Peyer's patch (tissue), 4 donors: ENCODE measurements around the gene SYNGAP1. TPM values are rescaled to one million over a fixed set of nuclear protein-coding genes. Genes with fewer than 3 reads are reported as not detected.
"Not testable (repeated sequence)": the region's sequence is repeated elsewhere in the genome, so short reads cannot be mapped to it uniquely, and the experiment has no call there.

Source experiments
- DNase-seq, 3 donors: peaks; one replicate each; pipeline ENCODE4 v3.0.0-alpha.2; 2017 to 2019
- H3K27ac ChIP-seq, 4 donors: fragments of 200-600 bp; sonication (generic); one replicate each; pipeline ENCODE4 v1.5.1; 2016 to 2019
- H3K27me3 ChIP-seq, 2 donors: fragments of 200-600 bp; sonication (generic); one replicate each; pipeline ENCODE4 v1.5.1; 2019
- H3K36me3 ChIP-seq, 3 donors: fragments of 200-600 bp; sonication (generic); one replicate each; pipeline ENCODE4 v1.5.1; 2016 to 2019
- H3K4me1 ChIP-seq, 4 donors: fragments of 200-600 bp; sonication (generic); one replicate each; pipeline ENCODE4 v1.5.1; 2016 to 2019
- H3K4me3 ChIP-seq, 4 donors: fragments of 200-600 bp; sonication (generic); 1 replicate in 3 of 4; 2 replicates in 1 of 4; pipeline ENCODE4 v1.5.1; 2016 to 2019; ENCODE audit warnings: mild to moderate bottlenecking in 1 of 4
- H3K9me3 ChIP-seq, 4 donors: fragments of 200-600 bp; sonication (generic); one replicate each; pipeline ENCODE4 v1.5.1; 2016 to 2019; ENCODE audit warnings: mild to moderate bottlenecking in 1 of 4
- POLR2A ChIP-seq, 2 donors: fragments of 450-650 bp; IDR thresholded peaks; one replicate each; pipeline ENCODE4 v1.5.1; 2017; ENCODE audit warnings: antibody characterized with exemption in 2 of 2, mild to moderate bottlenecking in 2 of 2, moderate library complexity in 2 of 2
- total RNA-seq, 4 donors: library from RNA; depleted of rRNA; stranded (reverse); fragments of >200 nt; gene quantifications; one replicate each; pipeline ENCODE4 v1.1.0, GENCODE V29; 2016
- TF ChIP-seq, protein P1 (sequence below), 6 experiments: fragments of 450-650 bp in 4 of 6; fragments of 200-600 bp in 2 of 6; sonication (generic) in 1 of 6; IDR thresholded peaks; one replicate each; pipeline ENCODE4 v1.5.1; 2017 to 2019; ENCODE audit warnings: antibody characterized with exemption in 6 of 6, mild to moderate bottlenecking in 3 of 6, moderate library complexity in 1 of 6

Gene SYNGAP1
- total RNA-seq, 4 donors from 2014 or later = 5.4 to 42.1 (median 15.0) TPM

DNA sequence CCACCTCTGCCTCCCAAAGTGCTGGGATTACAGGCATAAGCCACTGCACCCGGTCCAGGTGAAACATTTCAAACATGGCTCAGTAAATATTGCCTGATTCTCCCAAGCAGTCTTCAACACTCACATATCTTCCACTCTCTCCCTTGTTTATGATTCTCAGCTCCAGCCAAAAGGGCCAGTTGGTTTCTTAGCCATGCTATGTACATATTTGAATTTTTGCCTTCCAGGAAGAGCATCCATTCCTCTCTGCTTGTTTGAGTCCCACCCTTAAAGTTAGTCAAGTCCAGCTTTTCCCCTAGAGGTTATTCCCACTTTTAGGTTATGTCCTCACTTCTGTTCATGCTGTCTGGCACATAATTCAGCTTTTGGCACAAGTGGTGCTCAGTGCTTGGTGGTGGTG is 22.3 kb upstream of the SYNGAP1 start:
- TF ChIP-seq POLR2A (IDR thresholded peaks at IDR 0.05) = no peak
- Histone ChIP-seq H3K4me3 (no peak overlapping the region), H3K27me3 (no peaks in the 10 kb centered on the region)

DNA sequence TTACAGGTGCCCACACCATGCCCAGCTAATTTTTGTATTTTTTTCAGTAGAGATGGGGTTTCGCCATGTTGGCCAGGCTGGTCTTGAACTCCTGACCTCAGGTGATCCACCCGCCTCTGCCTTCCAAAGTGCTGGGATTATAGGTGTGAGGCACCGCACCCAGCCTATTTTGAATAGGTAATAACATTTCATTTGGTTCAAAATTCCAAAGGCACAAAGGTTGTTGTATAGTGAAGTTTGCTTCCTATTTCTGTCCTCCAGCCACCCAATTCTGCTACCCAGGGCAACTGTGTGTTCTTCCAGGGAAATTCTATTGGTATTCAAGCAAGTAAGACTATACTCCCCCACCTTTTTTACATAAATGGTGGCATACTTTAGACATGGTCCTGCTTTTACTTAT is 21.3 kb upstream of the SYNGAP1 start:
- not testable (repeated sequence) for H3K9me3 ChIP-seq, DNase-seq, H3K27me3 ChIP-seq, H3K36me3 ChIP-seq, H3K4me1 ChIP-seq, H3K4me3 ChIP-seq, H3K27ac ChIP-seq

More for the DNA sequence above, 22.3 kb upstream of the SYNGAP1 start:
- Histone ChIP-seq H3K27ac (no peak overlapping the region), H3K36me3 (no peaks in the 10 kb centered on the region), H3K9me3 (no peaks in the 10 kb centered on the region), H3K4me1 (peaks cover 0 to 3% (median 0%) of the 10 kb centered on the region in 4 donors)
- no peak for DNase-seq

DNA sequence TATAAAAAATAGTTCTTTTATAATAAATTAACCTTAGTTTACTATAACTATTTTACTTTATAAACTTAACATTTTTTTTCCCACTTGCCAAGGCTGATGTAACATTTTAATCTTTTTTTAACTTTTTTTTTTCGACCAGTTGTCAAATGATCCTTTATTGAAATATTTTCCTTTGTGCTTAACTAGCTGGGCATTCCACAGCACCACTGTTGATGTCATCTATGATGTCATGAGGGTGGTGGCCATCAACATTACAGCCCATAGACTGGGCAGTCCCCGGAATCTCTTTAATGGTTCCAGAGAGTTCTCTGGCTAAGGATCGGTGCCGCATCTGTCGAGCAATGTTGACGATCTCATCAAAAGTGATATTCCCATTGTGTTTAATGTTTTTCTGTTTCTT is 20.0 kb upstream of the SYNGAP1 start:
- H3K27me3 ChIP-seq, H3K36me3 ChIP-seq, DNase-seq, H3K4me3 ChIP-seq, H3K27ac ChIP-seq, H3K9me3 ChIP-seq, H3K4me1 ChIP-seq: not testable (repeated sequence)

DNA sequence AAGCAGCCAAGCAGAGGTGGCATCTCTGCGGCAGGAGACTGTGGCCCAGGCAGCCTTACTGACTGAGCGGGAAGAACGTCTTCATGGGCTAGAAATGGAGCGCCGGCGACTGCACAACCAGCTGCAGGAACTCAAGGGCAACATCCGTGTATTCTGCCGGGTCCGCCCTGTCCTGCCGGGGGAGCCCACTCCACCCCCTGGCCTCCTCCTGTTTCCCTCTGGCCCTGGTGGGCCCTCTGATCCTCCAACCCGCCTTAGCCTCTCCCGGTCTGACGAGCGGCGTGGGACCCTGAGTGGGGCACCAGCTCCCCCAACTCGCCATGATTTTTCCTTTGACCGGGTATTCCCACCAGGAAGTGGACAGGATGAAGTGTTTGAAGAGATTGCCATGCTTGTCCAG is 15.0 kb upstream of the SYNGAP1 start:
- no peak overlapping the region for H3K4me3 ChIP-seq
- H3K9me3 ChIP-seq = no peaks in the 10 kb centered on the region
- no peaks in the 10 kb centered on the region for H3K4me1 ChIP-seq
- no peaks in the 10 kb centered on the region for H3K36me3 ChIP-seq
- H3K27ac ChIP-seq = no peak overlapping the region
- no peak for TF ChIP-seq POLR2A (IDR thresholded peaks at IDR 0.05)
- TF ChIP-seq, protein P1, sequence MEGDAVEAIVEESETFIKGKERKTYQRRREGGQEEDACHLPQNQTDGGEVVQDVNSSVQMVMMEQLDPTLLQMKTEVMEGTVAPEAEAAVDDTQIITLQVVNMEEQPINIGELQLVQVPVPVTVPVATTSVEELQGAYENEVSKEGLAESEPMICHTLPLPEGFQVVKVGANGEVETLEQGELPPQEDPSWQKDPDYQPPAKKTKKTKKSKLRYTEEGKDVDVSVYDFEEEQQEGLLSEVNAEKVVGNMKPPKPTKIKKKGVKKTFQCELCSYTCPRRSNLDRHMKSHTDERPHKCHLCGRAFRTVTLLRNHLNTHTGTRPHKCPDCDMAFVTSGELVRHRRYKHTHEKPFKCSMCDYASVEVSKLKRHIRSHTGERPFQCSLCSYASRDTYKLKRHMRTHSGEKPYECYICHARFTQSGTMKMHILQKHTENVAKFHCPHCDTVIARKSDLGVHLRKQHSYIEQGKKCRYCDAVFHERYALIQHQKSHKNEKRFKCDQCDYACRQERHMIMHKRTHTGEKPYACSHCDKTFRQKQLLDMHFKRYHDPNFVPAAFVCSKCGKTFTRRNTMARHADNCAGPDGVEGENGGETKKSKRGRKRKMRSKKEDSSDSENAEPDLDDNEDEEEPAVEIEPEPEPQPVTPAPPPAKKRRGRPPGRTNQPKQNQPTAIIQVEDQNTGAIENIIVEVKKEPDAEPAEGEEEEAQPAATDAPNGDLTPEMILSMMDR (IDR thresholded peaks at IDR 0.05) = no peak
- H3K27me3 ChIP-seq = no peaks in the 10 kb centered on the region
- peak in 1 of 3 donors; percentile 19 for DNase-seq

DNA sequence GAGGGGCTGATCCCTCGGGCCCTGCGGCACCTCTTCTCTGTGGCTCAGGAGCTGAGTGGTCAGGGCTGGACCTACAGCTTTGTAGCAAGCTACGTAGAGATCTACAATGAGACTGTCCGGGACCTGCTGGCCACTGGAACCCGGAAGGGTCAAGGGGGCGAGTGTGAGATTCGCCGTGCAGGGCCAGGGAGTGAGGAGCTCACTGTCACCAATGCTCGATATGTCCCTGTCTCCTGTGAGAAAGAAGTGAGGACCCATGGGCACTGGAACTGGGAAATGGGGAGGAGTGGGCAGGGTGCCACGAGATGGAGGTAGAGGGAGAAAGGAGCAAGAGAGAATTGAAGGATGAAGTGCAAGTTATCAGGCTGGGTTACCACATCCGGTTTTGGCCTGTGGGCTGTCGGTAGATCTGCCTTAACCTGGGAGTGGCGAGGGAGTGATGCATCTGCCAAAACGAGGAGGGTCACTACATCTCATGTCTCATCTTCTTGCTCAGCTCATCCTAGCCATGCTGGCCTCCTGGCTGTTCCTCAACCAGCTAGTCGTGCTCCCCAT is 14.4 kb upstream of the SYNGAP1 start:
- H3K4me3 ChIP-seq = no peak overlapping the region
- no peaks in the 10 kb centered on the region for H3K27me3 ChIP-seq
- H3K9me3 ChIP-seq = no peaks in the 10 kb centered on the region
- no peak for TF ChIP-seq POLR2A (IDR thresholded peaks at IDR 0.05)
- no peaks in the 10 kb centered on the region for H3K36me3 ChIP-seq
- no peak for DNase-seq
- no peaks in the 10 kb centered on the region for H3K4me1 ChIP-seq
- H3K27ac ChIP-seq = no peak overlapping the region

DNA sequence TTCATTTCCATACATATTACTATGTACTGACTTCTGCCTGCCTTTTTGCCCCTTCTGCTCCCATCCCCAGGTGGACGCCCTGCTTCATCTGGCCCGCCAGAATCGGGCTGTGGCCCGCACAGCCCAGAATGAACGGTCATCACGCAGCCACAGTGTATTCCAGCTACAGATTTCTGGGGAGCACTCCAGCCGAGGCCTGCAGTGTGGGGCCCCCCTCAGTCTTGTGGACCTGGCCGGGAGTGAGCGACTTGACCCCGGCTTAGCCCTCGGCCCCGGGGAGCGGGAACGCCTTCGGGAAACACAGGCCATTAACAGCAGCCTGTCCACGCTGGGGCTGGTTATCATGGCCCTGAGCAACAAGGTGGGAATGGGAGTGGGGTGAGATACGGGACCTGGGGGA is 13.7 kb upstream of the SYNGAP1 start:
- Histone ChIP-seq H3K36me3 (no peaks in the 10 kb centered on the region), H3K27me3 (no peaks in the 10 kb centered on the region), H3K27ac (no peak overlapping the region), H3K4me1 (no peaks in the 10 kb centered on the region), H3K9me3 (no peaks in the 10 kb centered on the region), H3K4me3 (no peak overlapping the region)
- TF ChIP-seq, protein P1 (IDR thresholded peaks at IDR 0.05) = no peak
- TF ChIP-seq POLR2A (IDR thresholded peaks at IDR 0.05) = no peak
- DNase-seq = no peak

DNA sequence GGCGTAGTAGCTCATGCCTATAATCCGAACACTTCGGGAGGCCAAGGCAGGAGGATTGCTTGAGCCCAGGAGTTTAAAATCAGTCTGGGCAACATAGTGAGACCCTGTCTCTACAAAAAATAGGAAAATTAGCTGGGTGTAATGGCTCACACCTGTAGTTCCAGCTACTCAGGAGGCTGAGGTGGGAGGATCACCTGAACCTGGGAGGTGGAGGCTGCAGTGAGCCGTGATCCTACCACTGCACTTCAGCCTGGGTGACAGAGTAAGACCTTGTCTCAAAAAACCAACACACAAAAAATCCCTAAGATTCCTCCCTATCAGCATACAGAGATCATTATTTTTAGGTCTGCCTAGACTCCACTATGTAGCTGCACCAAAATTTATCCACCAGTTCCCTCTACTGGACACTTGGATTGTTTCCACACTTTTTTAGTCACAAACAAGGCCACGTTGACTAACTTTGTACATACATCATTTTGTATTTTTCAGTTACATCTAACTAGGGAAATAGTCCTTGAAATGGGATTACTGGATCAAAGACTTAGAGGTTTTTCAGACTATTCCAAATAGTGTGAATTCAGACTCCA is 12.6 kb upstream of the SYNGAP1 start:
- no peak overlapping the region for H3K4me3 ChIP-seq
- H3K27ac ChIP-seq = no peak overlapping the region
- peaks cover 0 to 7% (median 5%) of the 10 kb centered on the region in 4 donors for H3K4me1 ChIP-seq
- no peaks in the 10 kb centered on the region for H3K36me3 ChIP-seq
- DNase-seq = peak in 1 of 3 donors; percentile 2
- TF ChIP-seq, protein P1 (IDR thresholded peaks at IDR 0.05) = peak in 3 of 6 experiments; percentile 35 to 38 (median 36)
- no peak for TF ChIP-seq POLR2A (IDR thresholded peaks at IDR 0.05)
- H3K9me3 ChIP-seq = no peaks in the 10 kb centered on the region
- H3K27me3 ChIP-seq = no peaks in the 10 kb centered on the region
